HepG2 (cell line): ENCODE results near the gene CCDC183. TPM values are rescaled to one million over a fixed set of nuclear protein-coding genes. Genes with fewer than 3 reads are reported as not detected.
A peak's percentile ranks its signal among the peaks of the same experiment; 100 is the strongest.

Source experiments
- ATF7 ChIP-seq, 2 experiments: fragments of 450-650 bp in 1 of 2; sonication (generic) in 1 of 2; formaldehyde crosslinking in 1 of 2; IDR thresholded peaks; 2 replicates each; pipeline versions ENCODE4 v1.4.0 to v1.6.1; 2016 to 2020; ENCODE audit warnings: antibody characterized with exemption in 1 of 2, mild to moderate bottlenecking in 1 of 2, missing genetic modification reagents in 1 of 2
- EED ChIP-seq: sonication (generic); formaldehyde crosslinking; IDR thresholded peaks from 2 replicates; pipeline ENCODE4 v1.5.0; 2020; ENCODE audit warnings: mild to moderate bottlenecking, missing genetic modification reagents
- FOXC1 ChIP-seq: sonication (generic); formaldehyde crosslinking; IDR thresholded peaks from 2 replicates; pipeline ENCODE4 v1.8.0; 2022; ENCODE audit warnings: mild to moderate bottlenecking, missing genetic modification reagents, borderline replicate concordance
- HNRNPL ChIP-seq: fragments of 200-400 bp; formaldehyde crosslinking; IDR thresholded peaks from 2 replicates; pipeline ENCODE4 v1.6.1; 2017; ENCODE audit warnings: mild to moderate bottlenecking, low read depth, low read length
- KLF12 ChIP-seq: sonication (generic); formaldehyde crosslinking; IDR thresholded peaks from 2 replicates; pipeline ENCODE4 v1.4.0; 2020; ENCODE audit warnings: missing genetic modification reagents, borderline replicate concordance
- NFATC3 ChIP-seq: sonication (generic); formaldehyde crosslinking; IDR thresholded peaks from 2 replicates; pipeline ENCODE4 v1.5.1; 2020; ENCODE audit warnings: mild to moderate bottlenecking, missing genetic modification reagents
- RBM39 ChIP-seq: fragments of 200-400 bp; formaldehyde crosslinking; IDR thresholded peaks from one replicate; pipeline ENCODE4 v1.6.1; 2018; ENCODE audit warnings: antibody characterized with exemption, mild to moderate bottlenecking, low read depth, low read length; ENCODE audit not compliant: poor library complexity, severe bottlenecking
- SOX6 ChIP-seq, 2 experiments: fragments of 450-650 bp in 1 of 2; sonication (generic) in 1 of 2; formaldehyde crosslinking in 1 of 2; IDR thresholded peaks; 2 replicates each; pipeline versions ENCODE4 v1.4.0 to v1.6.1; 2017 to 2020; ENCODE audit warnings: antibody characterized with exemption in 1 of 2, mild to moderate bottlenecking in 1 of 2, missing genetic modification reagents in 1 of 2
- SP4 ChIP-seq: sonication (generic); formaldehyde crosslinking; IDR thresholded peaks from 2 replicates; pipeline ENCODE4 v1.8.1; 2023; ENCODE audit warnings: mild to moderate bottlenecking, missing genetic modification reagents
- TBP ChIP-seq: sonication (generic); formaldehyde crosslinking; IDR thresholded peaks from 2 replicates; pipeline ENCODE4 v1.5.0; 2020; ENCODE audit warnings: missing genetic modification reagents
- TCF7 ChIP-seq: sonication (generic); IDR thresholded peaks from 2 replicates; pipeline ENCODE4 v1.6.1; 2016; ENCODE audit warnings: antibody characterized with exemption, low read depth
- THYN1 ChIP-seq: sonication (generic); formaldehyde crosslinking; IDR thresholded peaks from 2 replicates; pipeline ENCODE4 v1.8.1; 2023; ENCODE audit warnings: low read depth, mild to moderate bottlenecking, moderate library complexity, missing genetic modification reagents, borderline replicate concordance
- TP53 ChIP-seq: sonication (generic); formaldehyde crosslinking; conservative IDR thresholded peaks from 2 replicates; pipeline ENCODE4 v1.4.0; 2020; ENCODE audit warnings: missing genetic modification reagents
- ZBTB1 ChIP-seq: sonication (generic); formaldehyde crosslinking; IDR thresholded peaks from 2 replicates; pipeline ENCODE4 v1.4.0; 2020; ENCODE audit warnings: missing genetic modification reagents, borderline replicate concordance
- ZBTB14 ChIP-seq: sonication (generic); formaldehyde crosslinking; IDR thresholded peaks from 2 replicates; pipeline ENCODE4 v1.4.0; 2020; ENCODE audit warnings: missing genetic modification reagents
- ZFP82 ChIP-seq: sonication (generic); formaldehyde crosslinking; IDR thresholded peaks from 2 replicates; pipeline ENCODE4 v1.5.1; 2020; ENCODE audit warnings: mild to moderate bottlenecking, missing genetic modification reagents, borderline replicate concordance
- ZHX1 ChIP-seq: sonication (generic); formaldehyde crosslinking; IDR thresholded peaks from 2 replicates; pipeline ENCODE4 v1.8.1; 2022; ENCODE audit warnings: low read depth, mild to moderate bottlenecking, missing genetic modification reagents
- ZNF354B ChIP-seq: sonication (generic); formaldehyde crosslinking; IDR thresholded peaks from 2 replicates; pipeline ENCODE4 v1.8.0; 2022; ENCODE audit warnings: mild to moderate bottlenecking, missing genetic modification reagents
- ZNF557 ChIP-seq: sonication (generic); formaldehyde crosslinking; IDR thresholded peaks from 2 replicates; pipeline ENCODE4 v1.4.0; 2020; ENCODE audit warnings: missing genetic modification reagents
- ZNF644 ChIP-seq: IDR thresholded peaks from 2 replicates; pipeline ENCODE4 v1.6.1; 2016; ENCODE audit warnings: low read depth
- ZNF83 ChIP-seq: sonication (generic); formaldehyde crosslinking; IDR thresholded peaks from 2 replicates; pipeline ENCODE4 v1.4.0; 2020; ENCODE audit warnings: missing genetic modification reagents, mild to moderate bottlenecking, borderline replicate concordance
- polyA plus RNA-seq, 8 experiments: library from polyadenylated mRNA; depleted of rRNA in 3 of 8; stranded (reverse) in 7 of 8; unstranded in 1 of 8; fragments of >200 nt; fragmentation: Illumina TruSeq in 4 of 8; extraction: Trizol in 4 of 8; gene quantifications; 2 replicates each; pipeline versions ENCODE4 v1.2.1 to v1.2.3, GENCODE V29; 2011 to 2016; ENCODE audit warnings: low read depth in 4 of 8, missing spikeins in 1 of 8, mixed read lengths in 1 of 8; ENCODE audit not compliant: insufficient read depth in 1 of 8
- total RNA-seq, 5 experiments: library from RNA; depleted of rRNA; stranded (reverse); fragments of >200 nt; fragmentation: Illumina TruSeq; extraction: Trizol; gene quantifications; 2 replicates each; pipeline ENCODE4 v1.2.3, GENCODE V29; 2016; ENCODE audit warnings: low read depth in 1 of 5

CCDC183 gene
- total and polyA plus RNA-seq, 2 of the 13 experiments (the other 11 are each of a cell fraction or from before 2014, with no cell fraction given) = 5.0 to 66.4 TPM

GRCh38 chr9:136849038-136849959, 53.2 kb downstream of the CCDC183 start, which contains the start of gene PHPT1 (continued):
- TF ChIP-seq NFATC3 = no peak
- peak; percentile 88; the same call in 1 of the 2 replicates for TF ChIP-seq HNRNPL
- no peak for TF ChIP-seq ZNF557 (CRISPR knock-in tag)
- TF ChIP-seq ZBTB14 (CRISPR knock-in tag) = no peak
- TF ChIP-seq FOXC1 (CRISPR knock-in tag) = peak; percentile 35; the same call in 1 of the 2 replicates
- no peak for TF ChIP-seq ZNF354B
- TF ChIP-seq SP4 (CRISPR knock-in tag) = peak; percentile 75
- no peak for TF ChIP-seq ZHX1 (CRISPR knock-in tag)
- TF ChIP-seq ZNF644 = no peak
- TF ChIP-seq ZBTB1 (CRISPR knock-in tag) = no peak
- no peak for TF ChIP-seq ZFP82 (CRISPR knock-in tag)
- no peak for TF ChIP-seq THYN1 (CRISPR knock-in tag)
- peak; percentile 67 for TF ChIP-seq RBM39
- 0 out of 2 replicates have a peak, but pooled peaks have one; percentile 27 for TF ChIP-seq ZNF83
- TF ChIP-seq EED = no peak
- no peak for TF ChIP-seq ATF7 (IDR thresholded peaks at IDR 0.05)
- peak; percentile 32; the same call in 1 of the 2 replicates for TF ChIP-seq ATF7 (CRISPR knock-in tag; IDR thresholded peaks at IDR 0.05)
- TF ChIP-seq SOX6 (IDR thresholded peaks at IDR 0.05) = no peak
- peak; percentile 35; the same call in 1 of the 2 replicates for TF ChIP-seq SOX6 (CRISPR knock-in tag; IDR thresholded peaks at IDR 0.05)
- peak; percentile 74; the same call in 1 of the 2 replicates for TF ChIP-seq KLF12 (CRISPR knock-in tag)
- peak; percentile 95; the same call in 1 of the 2 replicates for TF ChIP-seq TP53 (CRISPR knock-in tag)
- TF ChIP-seq TCF7 = no peak
- TF ChIP-seq TBP = no peak
